Liver (tissue), 9 donors: ENCODE measurements around the gene JMJD7. TPM values are rescaled to one million over a fixed set of nuclear protein-coding genes. Genes with fewer than 3 reads are reported as not detected.
A peak's percentile ranks its signal among the peaks of the same experiment; 100 is the strongest.

Experiments
- DNase-seq: peaks from one replicate; pipeline ENCODE4 v3.0.0-alpha.2; 2017; ENCODE audit warnings: low spot score
- H3K27ac ChIP-seq, 2 donors: one replicate each; pipeline ENCODE4 v1.7.0; 2013; ENCODE audit warnings: inconsistent platforms in 2 of 2, low read length in 2 of 2, control low read depth in 1 of 2, low read depth in 1 of 2, mild to moderate bottlenecking in 1 of 2
- H3K27me3 ChIP-seq, 4 donors: one replicate each; pipeline versions ENCODE4 v1.6.1 to v1.7.0; 2013; ENCODE audit warnings: low read length in 3 of 4, inconsistent platforms in 1 of 4, mild to moderate bottlenecking in 1 of 4, moderate library complexity in 1 of 4; ENCODE audit not compliant: control insufficient read depth in 4 of 4, insufficient read depth in 4 of 4
- H3K36me3 ChIP-seq, 4 donors: one replicate each; pipeline versions ENCODE4 v1.6.1 to v1.7.0; 2013; ENCODE audit warnings: low read length in 3 of 4, mild to moderate bottlenecking in 3 of 4, low read depth in 1 of 4, moderate library complexity in 1 of 4; ENCODE audit not compliant: control insufficient read depth in 4 of 4, insufficient read depth in 3 of 4
- H3K4me1 ChIP-seq, 4 donors: one replicate each; pipeline versions ENCODE4 v1.6.1 to v1.7.0; 2013; ENCODE audit warnings: low read length in 3 of 4, mild to moderate bottlenecking in 3 of 4, moderate library complexity in 1 of 4; ENCODE audit not compliant: control insufficient read depth in 4 of 4, insufficient read depth in 4 of 4
- H3K4me3 ChIP-seq, 3 donors: one replicate each; pipeline versions ENCODE4 v1.6.1 to v1.7.0; 2013; ENCODE audit warnings: low read length in 3 of 3, control low read depth in 1 of 3, low read depth in 1 of 3, mild to moderate bottlenecking in 1 of 3
- H3K9ac ChIP-seq, 2 donors: one replicate each; pipeline ENCODE4 v1.7.0; 2013; ENCODE audit warnings: low read length in 2 of 2, mild to moderate bottlenecking in 2 of 2, moderate library complexity in 2 of 2, control low read depth in 1 of 2, low read depth in 1 of 2
- H3K9me3 ChIP-seq, 4 donors: one replicate each; pipeline versions ENCODE4 v1.6.1 to v1.7.0; 2013; ENCODE audit warnings: low read length in 3 of 4; ENCODE audit not compliant: control insufficient read depth in 4 of 4
- CTCF ChIP-seq: fragments of 150-350 bp; IDR thresholded peaks from 2 replicates; pipeline ENCODE4 v1.5.1; 2017; ENCODE audit warnings: improper control_type of control experiment, low read depth, low read length; ENCODE audit not compliant: missing input control
- EGR1 ChIP-seq, 2 donors: IDR thresholded peaks; 2 replicates each; pipeline ENCODE4 v1.6.1; 2016 to 2018; ENCODE audit warnings: antibody characterized with exemption in 2 of 2, low read depth in 2 of 2
- FOXA1 ChIP-seq: IDR thresholded peaks from 2 replicates; pipeline ENCODE4 v1.6.1; 2016; ENCODE audit warnings: antibody characterized with exemption
- HNF4A ChIP-seq, 2 donors: conservative IDR thresholded peaks; 2 replicates each; pipeline ENCODE4 v1.6.1; 2016; ENCODE audit warnings: antibody characterized with exemption in 2 of 2, mild to moderate bottlenecking in 2 of 2
- NR2F2 ChIP-seq: IDR thresholded peaks from 2 replicates; pipeline ENCODE4 v1.6.1; 2016; ENCODE audit warnings: antibody characterized with exemption
- RAD21 ChIP-seq, 2 donors: IDR thresholded peaks; 2 replicates each; pipeline ENCODE4 v1.6.1; 2016; ENCODE audit warnings: antibody characterized with exemption in 2 of 2, mild to moderate bottlenecking in 2 of 2
- REST ChIP-seq: IDR thresholded peaks from 2 replicates; pipeline ENCODE4 v1.6.1; 2016; ENCODE audit warnings: antibody characterized with exemption, mild to moderate bottlenecking
- RXRA ChIP-seq, 2 donors: IDR thresholded peaks; 2 replicates each; pipeline ENCODE4 v1.6.1; 2017 to 2018; ENCODE audit warnings: antibody characterized with exemption in 2 of 2, mild to moderate bottlenecking in 1 of 2
- SP1 ChIP-seq: IDR thresholded peaks from 2 replicates; pipeline ENCODE4 v1.6.1; 2018; ENCODE audit warnings: antibody characterized with exemption, mild to moderate bottlenecking
- TAF1 ChIP-seq: conservative IDR thresholded peaks from 2 replicates; pipeline ENCODE4 v1.6.1; 2016; ENCODE audit warnings: antibody characterized with exemption, mild to moderate bottlenecking
- YY1 ChIP-seq: IDR thresholded peaks from 2 replicates; pipeline ENCODE4 v1.6.1; 2016; ENCODE audit warnings: antibody characterized with exemption, mild to moderate bottlenecking
- ZBTB33 ChIP-seq: IDR thresholded peaks from 2 replicates; pipeline ENCODE4 v1.6.1; 2016; ENCODE audit warnings: antibody characterized with exemption
- WGBS: extraction: QIAGEN DNeasy Blood & Tissue Kit; methylation state at CpG from one replicate; pipeline ENCODE4 v1.1.7; 2013; 5-methylcytosine and 5-hydroxymethylcytosine counted together
- polyA plus RNA-seq, 2 donors: library from polyadenylated mRNA; stranded (reverse) in 1 of 2; unstranded in 1 of 2; fragments of 200-250 nt in 1 of 2; fragments of >200 nt in 1 of 2; fragmentation: Nextera tagmentation in 1 of 2; extraction: Ambion mirVana in 1 of 2; gene quantifications; one replicate each; pipeline versions ENCODE4 v1.2.1 to v1.2.3, GENCODE V29; 2013 to 2015
- total RNA-seq, 2 donors: library from RNA; depleted of rRNA; stranded (reverse); fragments of >200 nt; gene quantifications; one replicate each; pipeline ENCODE4 v1.2.3, GENCODE V29; 2014
- TF ChIP-seq, protein P1 (sequence below): IDR thresholded peaks from 2 replicates; pipeline ENCODE4 v1.6.1; 2016; ENCODE audit warnings: antibody characterized with exemption
- donor health status: healthy.
- donor health status: healthy.
- donor health status: healthy.
- donor health status: healthy.
- donor health status: healthy.

The JMJD7 gene
- total and polyA plus RNA-seq, 4 donors, result 0.75 to 5.9 (median 5.4) TPM

GRCh38 chr15:41790756-41791546 is 36.9 kb upstream of the JMJD7 start:
- 72% methylated on average over 5 of the region's 5 CpGs for WGBS
- no peak for DNase-seq

More at GRCh38 chr15:41790756-41791546, 36.9 kb upstream of the JMJD7 start:
- Histone ChIP-seq H3K36me3 (no peaks in the 10 kb centered on the region), H3K4me1 (peaks cover 3 to 11% (median 6%) of the 10 kb centered on the region in 4 donors), H3K9me3 (no peaks in the 10 kb centered on the region), H3K27ac (no peak overlapping the region), H3K27me3 (no peaks in the 10 kb centered on the region), H3K9ac (no peak overlapping the region), H3K4me3 (no peak overlapping the region)
- TF ChIP-seq ZBTB33 (no peak), SP1 (peak; percentile 21), RAD21 (IDR thresholded peaks at IDR 0.05) (no peak), YY1 (peak; percentile 32), EGR1 (IDR thresholded peaks at IDR 0.05; ENCODE audit: low read depth in 2 of 2) (no peak), REST (no peak), CTCF (no peak), FOXA1 (no peak), HNF4A (conservative IDR thresholded peaks at IDR 0.05) (peak; percentile 57 to 67), NR2F2 (peak; percentile 91), TAF1 (no peak), RXRA (IDR thresholded peaks at IDR 0.05) (peak in 1 of 2 donors; percentile 31)
- TF ChIP-seq, protein P1, sequence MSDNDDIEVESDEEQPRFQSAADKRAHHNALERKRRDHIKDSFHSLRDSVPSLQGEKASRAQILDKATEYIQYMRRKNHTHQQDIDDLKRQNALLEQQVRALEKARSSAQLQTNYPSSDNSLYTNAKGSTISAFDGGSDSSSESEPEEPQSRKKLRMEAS, result no peak
